Omental fat pad (tissue), 4 donors: Measurements from ENCODE around the gene LY9. TPM values are rescaled to one million over a fixed set of nuclear protein-coding genes. Genes with fewer than 3 reads are reported as not detected.

Experiments
- ATAC-seq: fragments of 150-250 bp; one replicate; pipeline ENCODE4 v1.9.1; 2016; ENCODE audit warnings: mild to moderate bottlenecking, moderate library complexity; ENCODE audit not compliant: low FRiP score
- DNase-seq: peaks from one replicate; pipeline ENCODE4 v3.0.0-alpha.2; 2019; ENCODE audit warnings: low spot score
- total RNA-seq, 4 donors: library from RNA; depleted of rRNA; stranded (reverse); fragments of >200 nt; gene quantifications; one replicate each; pipeline ENCODE4 v1.1.0, GENCODE V29; 2016
- TF ChIP-seq, protein P1 (sequence below), 3 donors: fragments of 450-650 bp; IDR thresholded peaks; one replicate each; pipeline ENCODE4 v1.5.1; 2016 to 2017; ENCODE audit warnings: antibody characterized with exemption in 3 of 3, mild to moderate bottlenecking in 3 of 3, moderate library complexity in 2 of 3

Gene LY9
- total RNA-seq, 4 donors from 2014 or later: 0.95 to 3.2 (median 1.4) TPM

DNA sequence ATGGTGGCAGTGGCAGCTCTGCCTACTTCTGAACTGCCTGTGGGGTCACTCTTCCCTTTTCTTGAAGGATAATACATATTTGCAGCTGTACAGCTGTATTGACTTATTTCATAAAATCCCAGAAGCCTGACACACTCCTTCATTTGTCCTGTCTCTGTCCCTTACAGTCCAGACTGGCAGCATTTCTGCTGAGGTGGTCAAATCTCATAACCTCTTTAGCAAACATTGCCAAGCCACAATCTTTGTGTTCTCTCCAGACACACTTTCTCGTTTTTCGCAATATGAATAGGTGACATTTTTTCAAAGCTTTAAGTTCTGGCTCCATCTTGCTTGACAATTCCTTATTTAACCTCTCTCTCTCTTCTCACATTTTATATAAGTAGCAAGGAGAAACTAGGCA lies 15.2 kb downstream of the LY9 start:
- TF ChIP-seq, protein P1, sequence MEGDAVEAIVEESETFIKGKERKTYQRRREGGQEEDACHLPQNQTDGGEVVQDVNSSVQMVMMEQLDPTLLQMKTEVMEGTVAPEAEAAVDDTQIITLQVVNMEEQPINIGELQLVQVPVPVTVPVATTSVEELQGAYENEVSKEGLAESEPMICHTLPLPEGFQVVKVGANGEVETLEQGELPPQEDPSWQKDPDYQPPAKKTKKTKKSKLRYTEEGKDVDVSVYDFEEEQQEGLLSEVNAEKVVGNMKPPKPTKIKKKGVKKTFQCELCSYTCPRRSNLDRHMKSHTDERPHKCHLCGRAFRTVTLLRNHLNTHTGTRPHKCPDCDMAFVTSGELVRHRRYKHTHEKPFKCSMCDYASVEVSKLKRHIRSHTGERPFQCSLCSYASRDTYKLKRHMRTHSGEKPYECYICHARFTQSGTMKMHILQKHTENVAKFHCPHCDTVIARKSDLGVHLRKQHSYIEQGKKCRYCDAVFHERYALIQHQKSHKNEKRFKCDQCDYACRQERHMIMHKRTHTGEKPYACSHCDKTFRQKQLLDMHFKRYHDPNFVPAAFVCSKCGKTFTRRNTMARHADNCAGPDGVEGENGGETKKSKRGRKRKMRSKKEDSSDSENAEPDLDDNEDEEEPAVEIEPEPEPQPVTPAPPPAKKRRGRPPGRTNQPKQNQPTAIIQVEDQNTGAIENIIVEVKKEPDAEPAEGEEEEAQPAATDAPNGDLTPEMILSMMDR (IDR thresholded peaks at IDR 0.05): no peak
- no peak for ATAC-seq
- DNase-seq: no peak

DNA sequence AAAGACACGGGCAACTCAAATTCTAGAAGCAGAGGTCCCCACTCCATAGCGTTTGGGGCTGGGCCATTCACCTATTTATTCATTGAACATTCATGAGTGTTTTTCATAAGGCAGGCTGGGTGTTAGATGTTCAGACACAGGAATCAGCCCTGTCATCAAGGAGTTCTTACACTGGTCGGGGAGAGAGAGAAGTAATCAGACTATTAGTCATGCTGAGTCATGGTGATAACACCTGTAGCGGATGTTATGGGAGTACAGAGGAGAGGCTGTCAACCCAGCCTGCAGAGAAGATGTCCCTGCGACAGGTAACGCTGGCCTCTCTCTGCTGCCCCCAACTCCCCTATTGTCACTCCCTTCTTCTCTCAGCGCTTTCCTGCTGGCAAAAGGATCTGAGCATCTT lies 17.2 kb downstream of the LY9 start:
- TF ChIP-seq, protein P1 (IDR thresholded peaks at IDR 0.05): no peak
- peak; percentile 68 for ATAC-seq

DNA sequence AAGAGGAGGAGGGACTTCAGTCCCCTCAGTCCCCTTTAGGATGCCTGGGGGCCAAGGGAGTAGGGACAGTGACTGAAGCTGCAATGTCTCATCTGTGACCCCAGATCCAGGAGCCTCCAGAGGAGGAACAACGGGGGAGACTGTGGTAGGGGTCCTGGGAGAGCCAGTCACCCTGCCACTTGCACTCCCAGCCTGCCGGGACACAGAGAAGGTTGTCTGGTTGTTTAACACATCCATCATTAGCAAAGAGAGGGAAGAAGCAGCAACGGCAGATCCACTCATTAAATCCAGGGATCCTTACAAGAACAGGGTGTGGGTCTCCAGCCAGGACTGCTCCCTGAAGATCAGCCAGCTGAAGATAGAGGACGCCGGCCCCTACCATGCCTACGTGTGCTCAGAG lies 18.3 kb downstream of the LY9 start:
- ATAC-seq (no peak), DNase-seq (no peak)
- TF ChIP-seq, protein P1 (IDR thresholded peaks at IDR 0.05): no peak

More for the DNA sequence above, 17.2 kb downstream of the LY9 start:
- DNase-seq: no peak

DNA sequence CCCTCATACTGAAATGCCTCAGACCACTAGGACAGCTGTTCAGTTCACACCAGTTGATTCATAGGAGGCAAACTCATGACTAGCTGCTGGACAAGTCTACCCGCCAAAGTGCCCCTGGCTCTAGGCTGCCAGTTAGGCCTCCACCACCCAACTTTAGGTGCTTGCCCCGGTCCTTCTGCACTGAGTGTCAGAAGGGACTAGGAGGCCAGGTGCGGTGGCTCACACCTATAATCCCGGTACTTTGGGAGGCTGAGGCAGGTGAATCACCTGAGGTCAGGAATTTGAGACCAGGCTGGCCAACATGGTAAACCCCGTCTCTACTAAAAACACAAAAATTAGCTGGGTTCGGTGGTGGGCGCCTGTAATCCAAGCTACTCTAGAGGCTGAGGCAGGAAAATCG lies 18.9 kb downstream of the LY9 start:
- DNase-seq (no peak), ATAC-seq (no peak)
- TF ChIP-seq, protein P1 (IDR thresholded peaks at IDR 0.05): no peak

DNA sequence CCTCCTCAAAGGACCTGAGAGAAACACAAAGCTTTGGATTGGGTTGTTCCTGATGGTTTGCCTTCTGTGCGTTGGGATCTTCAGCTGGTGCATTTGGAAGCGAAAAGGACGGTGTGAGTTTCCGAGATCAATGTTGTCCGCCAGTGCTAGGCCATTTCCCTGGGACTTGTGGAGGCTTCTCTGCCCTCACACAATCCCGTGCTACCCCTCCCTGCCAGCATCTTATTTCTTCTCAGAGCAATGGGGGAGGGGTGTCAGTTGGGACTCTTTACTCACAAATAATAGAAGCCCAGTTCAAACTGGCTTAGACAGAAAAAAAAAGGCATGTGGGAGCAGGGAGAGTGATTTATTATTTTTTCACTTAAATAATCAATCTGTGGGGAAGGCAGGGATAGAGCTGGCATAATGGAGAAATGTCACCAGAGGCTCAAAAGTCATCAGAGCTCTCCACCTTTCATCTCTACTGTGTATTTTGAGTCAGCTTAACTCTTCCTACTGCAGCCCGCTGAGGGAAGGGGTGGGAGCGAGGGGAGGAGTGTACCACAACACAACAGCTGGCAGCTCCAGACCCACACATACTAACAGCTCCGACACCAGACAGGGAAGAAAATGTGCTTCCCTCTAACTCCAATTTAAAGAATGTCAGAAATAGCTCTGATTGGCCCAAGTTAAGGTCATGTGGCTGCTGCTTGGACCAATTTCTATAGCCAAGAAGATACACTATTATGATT lies 22.4 kb downstream of the LY9 start:
- no peak for ATAC-seq
- no peak for DNase-seq
- TF ChIP-seq, protein P1 (IDR thresholded peaks at IDR 0.05): no peak

DNA sequence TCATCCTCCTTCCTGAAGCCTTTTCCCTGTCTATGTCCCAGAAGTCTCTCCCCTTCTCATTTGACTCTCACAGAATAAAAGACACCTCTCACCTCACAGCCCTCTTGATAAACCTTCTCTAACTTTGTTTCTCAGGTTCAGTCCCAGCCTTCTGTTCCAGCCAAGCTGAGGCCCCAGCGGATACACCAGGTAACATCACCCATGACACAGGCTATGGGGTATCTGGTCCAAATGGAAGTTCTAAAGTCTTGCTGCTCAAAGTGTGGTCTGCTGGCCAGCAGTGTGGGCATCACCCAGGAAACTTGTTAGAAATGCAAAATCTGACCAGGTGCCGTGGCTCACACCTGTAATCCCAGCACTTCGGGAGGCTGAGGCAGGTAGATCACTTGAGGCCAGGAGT lies 23.2 kb downstream of the LY9 start:
- TF ChIP-seq, protein P1 (IDR thresholded peaks at IDR 0.05): no peak
- no peak for ATAC-seq
- no peak for DNase-seq

DNA sequence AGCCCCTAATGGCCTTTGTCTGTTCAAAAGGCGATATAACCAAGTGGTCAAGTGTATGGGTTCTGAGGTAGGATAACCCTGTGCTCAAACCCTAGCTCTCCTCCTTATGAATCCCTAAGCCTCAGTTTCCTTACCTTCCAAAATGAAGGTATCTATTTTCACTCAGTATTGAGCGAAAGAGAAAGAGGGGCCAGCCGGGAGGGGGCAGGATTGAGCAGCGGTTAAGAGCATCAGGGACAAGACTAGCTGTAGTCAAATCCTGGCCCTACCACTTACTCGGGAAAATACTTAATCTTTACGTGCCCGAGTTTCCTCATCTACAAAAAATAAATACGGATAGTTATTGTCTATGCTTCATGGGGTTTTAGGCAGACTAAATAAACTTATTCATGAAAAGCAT lies 25.7 kb downstream of the LY9 start:
- TF ChIP-seq, protein P1 (IDR thresholded peaks at IDR 0.05): no peak
- ATAC-seq (no peak), DNase-seq (no peak)
